ENCODE results near the gene FLAD1.
A peak's percentile ranks its signal among the peaks of the same experiment; 100 is the strongest.

Gene FLAD1

DNA sequence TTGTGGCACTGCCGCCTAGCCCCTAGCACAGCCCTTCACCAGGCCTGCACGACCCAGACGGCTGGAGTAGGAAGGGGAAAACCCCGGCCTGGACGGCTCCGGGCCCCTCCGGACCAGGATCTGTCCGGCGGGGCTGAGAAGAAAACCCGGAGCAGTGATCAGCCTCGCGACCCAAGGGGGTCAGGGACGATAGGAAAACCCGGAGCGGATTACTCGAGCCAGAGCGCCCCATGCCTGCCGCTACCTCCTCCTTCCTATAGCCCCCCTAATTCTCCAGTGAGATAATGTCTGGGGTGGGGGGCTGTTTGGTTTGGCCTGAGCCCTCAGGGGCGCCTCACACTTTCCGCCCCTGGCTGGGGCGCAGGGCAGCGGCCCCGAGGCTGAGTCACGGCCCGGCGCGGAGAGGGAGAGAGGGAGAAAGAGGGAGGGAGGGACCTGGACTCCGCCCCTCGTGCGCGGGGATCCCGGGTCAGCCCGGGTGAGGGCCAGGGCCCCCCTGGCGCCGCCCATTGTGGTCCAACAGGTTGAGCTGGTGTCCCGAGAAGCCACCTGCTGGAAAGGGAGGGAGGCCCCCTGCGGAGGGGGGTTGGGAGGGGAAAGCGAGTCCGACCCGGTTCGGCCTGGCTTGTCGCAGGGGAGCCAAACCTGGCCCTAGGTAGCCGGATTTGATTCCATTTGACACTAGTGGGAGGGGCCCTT lies 17.7 kb downstream of the FLAD1 start:
- DNase-seq (ENCODE audit: extremely low spot score) = peak; percentile 83
- no peak for TF ChIP-seq CTCF (IDR thresholded peaks at IDR 0.05; ENCODE audit: control extremely low read depth, extremely low read depth, low read depth, missing control alignments)
- ChIA-PET POLR2A (interaction anchor here (0.8 to 1.7 kb wide), 6 partner anchors 20 to 138 kb away, joined by 3 to 4 read pairs (median 4); partner anchors contain the start of genes ADAM15 and SHC1), CTCF (interaction anchor here (0.8 to 13.3 kb wide), 9 partner anchors 7 to 84 kb away, joined by 3 to 175 read pairs (median 7); partner anchors contain the start of genes FLAD1, PBXIP1 and PYGO2)

DNA sequence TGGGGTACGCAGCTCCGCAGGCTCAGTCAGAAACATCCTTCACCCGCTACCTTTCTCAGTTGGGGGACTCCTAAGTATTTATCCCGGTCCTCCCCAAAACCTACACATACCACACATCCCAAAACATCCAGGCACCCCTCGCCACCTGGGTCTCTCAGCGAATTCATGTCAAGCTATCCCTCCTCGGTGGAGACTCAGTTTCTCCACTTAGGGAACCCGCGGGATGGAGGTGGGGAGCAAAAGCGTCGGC lies 18.2 kb downstream of the FLAD1 start:
- no peak for TF ChIP-seq CTCF (IDR thresholded peaks at IDR 0.05; ENCODE audit: control extremely low read depth, extremely low read depth, low read depth, missing control alignments)
- CTCF ChIA-PET = interaction anchor here (0.8 to 13.3 kb wide), 5 partner anchors 13 to 46 kb away, joined by 3 to 175 read pairs (median 43); partner anchors contain the start of genes FLAD1, PBXIP1 and PYGO2
- no peak for DNase-seq (ENCODE audit: extremely low spot score)
- POLR2A ChIA-PET = interaction anchor here (0.8 to 1.0 kb wide), 3 partner anchors 50 to 139 kb away, joined by 3 to 4 read pairs (median 3); partner anchors contain the start of gene ADAM15

DNA sequence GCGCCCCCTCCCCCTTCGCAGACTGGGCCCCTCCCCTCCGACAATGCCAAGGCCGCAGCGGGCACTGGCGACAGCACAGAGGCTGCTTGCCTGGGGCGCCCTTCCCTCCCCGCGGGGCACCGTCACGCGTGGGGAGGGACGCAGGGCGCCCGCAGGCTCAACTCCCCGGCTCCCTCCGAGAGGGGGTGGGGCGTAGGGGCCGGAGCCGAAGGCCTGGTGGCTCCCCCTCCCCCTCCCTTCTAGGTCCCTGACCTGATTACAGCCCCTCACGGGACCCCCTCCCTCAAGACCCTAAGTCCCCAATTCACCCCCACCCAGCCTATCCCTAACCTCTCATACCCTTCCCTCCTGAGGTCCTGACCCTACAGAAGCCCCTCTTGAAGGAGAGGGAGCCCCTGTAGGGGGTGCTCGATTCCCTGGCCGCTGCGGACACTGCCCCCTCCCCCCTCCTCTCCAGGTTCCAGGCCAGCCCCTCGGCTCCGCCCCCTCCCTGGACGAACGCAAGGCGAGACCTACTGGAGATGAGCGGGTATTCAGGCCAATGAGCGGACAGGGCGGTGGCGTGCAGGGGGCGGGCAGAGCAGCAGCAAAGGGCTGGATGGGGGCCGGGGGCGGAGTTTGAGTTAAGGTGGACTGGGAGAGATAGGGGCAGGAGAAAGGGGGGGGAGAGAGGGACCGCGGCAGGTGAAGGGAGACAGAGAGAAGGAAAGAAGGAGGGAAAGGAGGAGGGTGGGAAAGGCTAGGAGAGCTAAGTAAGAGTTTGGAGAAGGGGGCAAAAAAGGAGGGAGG lies 18.7 kb downstream of the FLAD1 start:
- TF ChIP-seq CTCF (IDR thresholded peaks at IDR 0.05; ENCODE audit: control extremely low read depth, extremely low read depth, low read depth, missing control alignments) = peak; percentile 45
- ChIA-PET POLR2A (interaction anchor here (0.6 to 1.0 kb wide), 4 partner anchors 49 to 1237 kb away, joined by 3 to 5 read pairs (median 4); partner anchors contain the start of gene ADAM15), CTCF (interaction anchor here (0.8 to 13.3 kb wide), 6 partner anchors 14 to 47 kb away, joined by 3 to 175 read pairs (median 24); partner anchors contain the start of genes FLAD1, PBXIP1 and PYGO2)
- DNase-seq (ENCODE audit: extremely low spot score) = peak; percentile 99

DNA sequence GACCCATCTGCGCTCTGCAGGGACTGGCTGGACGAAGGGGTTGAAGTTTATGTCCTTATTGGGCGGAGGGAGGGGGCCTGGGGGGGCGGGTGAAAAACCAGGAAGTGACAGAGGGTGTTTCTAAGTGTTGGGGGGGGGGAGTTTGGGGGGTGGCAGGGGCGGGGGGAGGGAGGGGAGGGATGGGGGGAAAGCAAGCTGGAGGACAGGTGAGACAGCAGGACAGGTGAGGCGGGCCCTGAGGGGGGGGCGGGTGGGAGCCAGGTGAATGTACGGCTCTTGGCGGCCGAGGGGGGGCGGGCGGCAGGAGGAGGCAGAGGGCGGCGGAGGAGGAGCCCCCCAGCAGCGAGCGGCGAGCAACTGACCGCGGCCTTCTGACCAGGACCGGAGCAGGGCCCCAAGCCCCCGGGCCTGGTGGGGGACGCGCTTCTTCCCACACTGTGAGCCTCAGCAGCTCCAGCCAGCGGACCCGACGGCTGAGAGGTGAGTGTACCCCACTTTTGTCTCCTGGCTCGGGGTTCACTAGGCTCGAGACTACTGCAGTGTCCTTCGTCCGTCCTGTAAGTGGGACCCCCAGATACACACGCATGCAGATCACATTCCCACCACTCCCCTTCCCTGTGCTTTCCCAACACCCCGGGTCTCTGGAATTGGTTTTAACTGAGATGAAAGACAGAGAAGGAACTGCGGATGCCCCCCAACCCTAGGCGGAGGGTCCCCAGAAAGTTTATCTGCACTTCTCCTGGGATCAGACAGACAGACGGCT lies 19.5 kb downstream of the FLAD1 start, which contains the start of gene ZBTB7B:
ZBTB7B (plus strand) TSS at position 339 of the 763 bp plus-strand sequence. CDS start 11,859 bp downstream, outside the sequence.
- ChIA-PET CTCF (interaction anchor here (0.8 to 13.3 kb wide), 2 partner anchors 14 kb away, joined by 3 to 175 read pairs; no protein-coding TSS in a partner anchor), POLR2A (interaction anchor here (0.6 kb wide), 1 partner anchor 1238 kb away, joined by 5 read pairs; no protein-coding TSS in a partner anchor)
- DNase-seq (ENCODE audit: extremely low spot score) = peak; percentile 74
- TF ChIP-seq CTCF (IDR thresholded peaks at IDR 0.05; ENCODE audit: control extremely low read depth, extremely low read depth, low read depth, missing control alignments) = no peak

DNA sequence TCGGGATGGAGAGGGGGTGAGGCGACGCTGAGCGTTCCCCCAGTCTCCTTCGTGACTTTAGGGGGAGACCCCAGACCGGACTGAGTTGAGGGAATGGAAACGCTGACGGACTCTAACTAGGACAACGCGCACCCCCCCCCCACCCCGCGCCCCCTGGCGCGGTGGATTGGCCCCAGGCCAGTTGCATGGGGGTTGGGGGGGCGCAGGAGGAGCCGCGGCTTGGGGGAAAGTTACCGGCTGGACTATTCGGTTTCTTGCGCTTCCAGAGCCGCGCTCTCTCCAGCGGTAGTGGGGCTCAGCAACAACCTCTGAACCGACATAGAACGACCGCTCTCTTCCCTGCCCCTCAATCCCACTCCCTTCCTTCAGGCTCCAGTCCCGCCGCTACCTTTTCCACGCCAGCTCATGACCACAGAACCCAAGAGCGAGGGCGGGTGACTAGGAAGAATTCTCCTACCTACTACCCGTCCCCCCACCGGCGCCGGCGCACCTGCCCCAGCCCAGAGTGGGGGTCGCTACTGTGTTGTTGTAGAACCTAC lies 20.2 kb downstream of the FLAD1 start:
- ChIA-PET POLR2A (interaction anchor here (0.7 kb wide), 1 partner anchor 397 kb away, joined by 3 read pairs; no protein-coding TSS in a partner anchor), CTCF (interaction anchor here (13.3 kb wide), 1 partner anchor 13 kb away, joined by 175 read pairs; no protein-coding TSS in a partner anchor)
- no peak for TF ChIP-seq CTCF (IDR thresholded peaks at IDR 0.05; ENCODE audit: control extremely low read depth, extremely low read depth, low read depth, missing control alignments)
- no peak for DNase-seq (ENCODE audit: extremely low spot score)
